ENCODE data around the gene OR51B4.
"Not testable (repeated sequence)": the region's sequence is repeated elsewhere in the genome, so short reads cannot be mapped to it uniquely, and the experiment has no call there.

- TF ChIP-seq CTCF (optimal IDR thresholded peaks at IDR 0.05 in 1 of 3, IDR thresholded peaks at IDR 0.05 in 1 of 3, conservative IDR thresholded peaks at IDR 0.05 in 1 of 3; ENCODE audit: extremely low read depth in 1 of 3, insufficient read depth in 2 of 3, low read length in 3 of 3); EZH2 (IDR thresholded peaks at IDR 0.05; ENCODE audit: low read length): not testable (repeated sequence)
Observed at GRCh38 chr11:5254023-5254422, 47.7 kb downstream of the OR51B4 start.
